GM18907 (cell line): ENCODE data around the gene PYROXD2.

ENCODE experiments used
- ATAC-seq: cut with Tn5 transposase; IDR thresholded peaks from one replicate; pipeline ENCODE4 v1.9.1; 2021; ENCODE audit warnings: mild to moderate bottlenecking, moderate library complexity; ENCODE audit not compliant: unreplicated experiment

Gene PYROXD2

GRCh38 chr10:98414932-98415730 lies at the start of gene PYROXD2:
TSS of gene PYROXD2 (minus strand) at chr10:98415182. CDS start at chr10:98415135, 47 bp downstream.
- peak; percentile 72 for ATAC-seq

DNA sequence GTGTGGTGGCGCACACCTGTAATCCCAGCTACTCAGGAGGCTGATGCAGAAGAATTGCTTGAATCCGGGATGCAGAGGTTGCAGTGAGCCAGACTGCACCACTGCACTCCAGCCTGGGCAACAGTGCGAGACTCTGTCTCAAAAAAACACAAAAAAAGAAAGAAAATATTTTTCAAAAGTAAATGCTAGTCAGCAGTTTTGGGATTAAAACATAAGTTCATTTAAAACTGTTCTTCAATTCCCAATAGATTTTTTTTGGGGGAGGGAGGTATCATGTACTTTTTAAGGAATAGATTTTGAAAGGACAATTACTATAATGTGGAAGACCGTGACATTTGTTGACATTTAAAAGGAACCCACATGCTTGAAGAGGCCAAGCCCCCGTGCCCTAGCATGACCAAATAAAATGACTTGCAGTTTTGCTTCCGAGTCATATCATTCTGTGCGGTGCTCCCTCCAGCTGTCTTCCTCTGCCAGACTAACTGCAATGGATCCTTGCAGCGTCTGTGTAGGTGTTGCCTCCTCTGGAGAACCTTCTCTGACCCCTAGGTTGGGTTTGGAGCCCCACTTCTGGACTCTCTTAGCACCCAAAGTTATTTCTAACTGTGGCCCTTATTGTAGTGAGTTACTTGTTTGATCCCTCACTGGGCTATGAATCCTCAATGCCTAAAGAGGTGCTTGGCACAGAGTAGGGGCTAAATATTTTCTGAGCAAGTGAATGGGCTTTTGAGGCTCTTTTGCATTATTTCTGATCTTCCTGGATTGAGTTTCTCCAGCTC lies 49.2 kb upstream of the PYROXD2 start:
- no peak for ATAC-seq

DNA sequence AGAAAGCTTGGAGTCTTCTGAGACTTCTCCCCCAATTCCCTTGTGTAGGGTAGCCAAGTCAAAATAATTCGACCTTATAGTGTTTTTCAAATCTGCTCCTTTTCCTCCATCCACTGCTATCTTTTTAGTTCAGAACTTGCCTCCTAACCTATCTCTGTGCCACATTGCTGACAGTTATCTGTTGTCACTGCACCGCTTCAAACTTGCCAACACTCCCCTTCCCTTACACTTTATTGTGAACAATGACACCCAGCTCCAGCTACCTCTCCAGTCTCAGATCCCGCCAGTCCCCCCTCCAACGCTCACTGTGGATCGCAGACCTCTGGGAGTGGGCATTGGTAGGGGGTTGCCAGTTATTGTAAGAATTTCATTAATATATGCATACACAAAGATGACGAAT lies 48.0 kb upstream of the PYROXD2 start:
- ATAC-seq: no peak

DNA sequence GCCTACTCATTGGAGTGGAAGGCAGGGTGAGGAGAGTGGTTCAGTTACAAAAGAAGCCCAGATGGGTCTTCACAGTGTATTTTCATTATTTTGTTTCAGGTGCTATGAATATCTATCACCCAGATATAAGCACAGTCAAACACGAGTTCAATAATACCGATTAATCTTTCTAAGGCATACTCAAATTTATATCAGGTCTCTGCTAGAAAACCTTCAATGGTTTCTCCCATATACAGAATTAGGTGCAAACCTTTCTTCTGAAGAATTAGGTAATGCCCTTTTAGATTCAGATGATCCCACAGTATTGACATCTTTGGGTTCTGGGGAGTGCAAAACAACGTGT lies 46.5 kb upstream of the PYROXD2 start:
- no peak for ATAC-seq

DNA sequence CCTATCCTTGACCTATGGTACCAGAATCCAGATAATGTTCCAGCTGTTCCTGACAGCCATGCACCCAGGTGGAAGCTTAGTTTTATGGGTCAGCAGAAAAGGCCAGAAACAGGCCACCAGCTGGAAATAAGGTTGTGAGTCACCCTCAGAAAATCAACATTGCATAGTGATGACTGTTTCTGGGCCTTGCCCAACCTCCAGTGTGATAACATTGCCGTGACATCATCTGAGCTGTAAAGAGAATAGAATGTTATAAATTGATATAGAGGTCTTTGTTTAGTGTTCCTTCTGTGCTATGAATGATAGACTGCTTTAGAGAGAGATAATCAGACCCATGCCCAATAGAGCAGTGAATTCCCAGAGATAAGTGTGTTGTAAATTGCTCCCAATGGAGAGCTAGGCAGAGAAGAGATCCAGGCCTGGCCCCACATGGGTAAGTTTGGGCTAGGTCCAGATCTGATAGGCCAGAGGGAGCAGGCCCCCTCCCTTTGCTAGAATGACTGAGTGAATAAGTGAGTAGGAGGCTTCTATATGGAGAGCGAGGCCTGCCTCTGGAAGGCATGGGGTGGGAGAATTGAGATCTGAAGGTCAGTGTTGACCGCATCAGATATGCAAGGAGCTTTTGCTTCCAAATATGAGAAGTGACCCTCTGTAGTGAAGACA lies 46.0 kb upstream of the PYROXD2 start:
- ATAC-seq: no peak

- no peak for ATAC-seq
Observed at GRCh38 chr10:98458809-98459784, 44.1 kb upstream of the PYROXD2 start.

GRCh38 chr10:98457721-98458120 lies 42.7 kb upstream of the PYROXD2 start:
- no peak for ATAC-seq

GRCh38 chr10:98456686-98457482 lies 41.9 kb upstream of the PYROXD2 start:
- no peak for ATAC-seq

GRCh38 chr10:98456043-98456570 lies 41.1 kb upstream of the PYROXD2 start:
- no peak for ATAC-seq

DNA sequence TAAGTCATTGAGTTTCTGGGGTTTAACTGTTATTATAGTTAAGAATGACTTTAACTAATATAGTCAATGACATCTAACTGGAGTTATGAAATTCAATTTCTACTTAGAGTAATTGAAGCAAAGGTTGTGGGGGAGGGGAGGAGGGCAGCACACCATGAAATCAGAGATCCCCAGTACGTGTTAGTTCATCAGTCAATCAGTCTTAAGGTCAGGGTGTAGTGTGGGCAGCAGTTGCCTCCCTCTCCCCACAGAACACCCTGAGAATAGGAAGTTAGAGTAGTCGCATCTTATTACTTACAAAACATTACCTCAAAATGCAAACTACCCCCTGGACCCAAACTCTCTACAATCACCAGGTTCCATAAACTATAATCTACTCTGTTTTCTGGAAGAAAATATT lies 38.7 kb upstream of the PYROXD2 start:
- no peak for ATAC-seq

DNA sequence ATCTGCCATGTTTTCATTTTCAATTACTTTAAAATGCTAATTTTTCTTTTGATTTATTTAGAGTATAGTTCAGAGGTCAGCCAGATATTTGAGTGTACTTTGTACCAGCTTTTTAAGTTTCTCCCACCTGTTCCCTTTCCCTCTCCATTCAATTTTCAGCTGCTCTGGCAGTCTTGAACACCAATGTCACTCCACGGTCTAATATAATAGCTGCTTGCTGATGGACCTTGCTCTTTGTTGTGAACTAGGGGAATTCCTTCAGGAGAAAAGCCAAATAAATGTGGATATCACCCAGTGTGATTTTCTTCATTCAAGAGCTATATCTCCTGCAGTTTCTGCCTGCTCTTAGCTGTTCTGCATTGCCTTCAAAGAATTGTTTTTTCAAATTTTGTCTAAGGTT lies 35.6 kb upstream of the PYROXD2 start:
- ATAC-seq: no peak

DNA sequence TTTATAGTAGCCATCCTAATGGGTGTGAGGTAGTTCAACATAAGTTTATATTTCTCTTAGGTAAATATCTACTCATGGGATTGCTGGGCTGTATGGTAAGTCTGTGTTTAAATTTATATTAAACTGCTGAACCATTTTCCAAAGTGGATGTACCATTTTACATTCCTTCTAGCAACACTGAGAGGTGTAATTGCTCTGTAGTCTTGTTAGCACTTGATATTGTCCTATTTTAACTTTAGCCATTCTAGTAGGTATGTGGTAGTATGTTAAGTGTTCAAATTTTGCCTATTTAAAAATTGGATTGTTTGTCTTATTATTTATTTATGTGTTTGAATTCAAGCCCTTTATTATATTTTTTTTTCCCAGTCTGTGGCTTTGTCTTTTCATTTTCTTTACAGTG lies 34.3 kb upstream of the PYROXD2 start:
- ATAC-seq: no peak

GRCh38 chr10:98446661-98447221 lies 31.8 kb upstream of the PYROXD2 start, which contains the start of gene HPS1:
TSS of gene HPS1 (minus strand) at chr10:98446935. CDS start at chr10:98443240, 3,695 bp downstream.
- ATAC-seq: peak; percentile 85

DNA sequence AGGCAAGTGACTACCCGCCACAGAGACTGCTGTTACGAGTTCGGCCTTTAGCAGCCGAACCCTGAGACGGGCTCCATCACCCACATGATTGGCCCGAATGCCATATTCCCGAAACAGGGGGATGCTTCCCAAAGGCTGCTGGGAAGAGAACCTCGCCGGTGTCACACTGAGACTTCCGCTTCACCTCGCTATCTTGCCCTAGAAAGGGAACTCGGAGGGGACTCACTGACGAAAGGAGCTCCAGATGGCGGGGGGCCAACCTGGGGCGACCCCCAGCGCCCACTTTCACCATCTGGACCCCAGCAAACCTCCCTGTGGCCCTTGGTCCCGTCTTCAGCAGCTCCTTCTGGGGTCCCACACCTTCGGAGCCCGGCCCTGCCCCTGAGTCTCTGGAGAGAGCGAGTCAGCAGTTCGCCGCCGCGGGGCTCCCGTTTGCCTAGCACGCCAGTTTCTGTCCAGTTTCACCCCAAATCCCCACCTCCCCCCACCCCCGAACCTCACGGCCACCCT lies 31.2 kb upstream of the PYROXD2 start:
- ATAC-seq: peak; percentile 47

GRCh38 chr10:98445200-98445812 lies 30.3 kb upstream of the PYROXD2 start:
- ATAC-seq: no peak

DNA sequence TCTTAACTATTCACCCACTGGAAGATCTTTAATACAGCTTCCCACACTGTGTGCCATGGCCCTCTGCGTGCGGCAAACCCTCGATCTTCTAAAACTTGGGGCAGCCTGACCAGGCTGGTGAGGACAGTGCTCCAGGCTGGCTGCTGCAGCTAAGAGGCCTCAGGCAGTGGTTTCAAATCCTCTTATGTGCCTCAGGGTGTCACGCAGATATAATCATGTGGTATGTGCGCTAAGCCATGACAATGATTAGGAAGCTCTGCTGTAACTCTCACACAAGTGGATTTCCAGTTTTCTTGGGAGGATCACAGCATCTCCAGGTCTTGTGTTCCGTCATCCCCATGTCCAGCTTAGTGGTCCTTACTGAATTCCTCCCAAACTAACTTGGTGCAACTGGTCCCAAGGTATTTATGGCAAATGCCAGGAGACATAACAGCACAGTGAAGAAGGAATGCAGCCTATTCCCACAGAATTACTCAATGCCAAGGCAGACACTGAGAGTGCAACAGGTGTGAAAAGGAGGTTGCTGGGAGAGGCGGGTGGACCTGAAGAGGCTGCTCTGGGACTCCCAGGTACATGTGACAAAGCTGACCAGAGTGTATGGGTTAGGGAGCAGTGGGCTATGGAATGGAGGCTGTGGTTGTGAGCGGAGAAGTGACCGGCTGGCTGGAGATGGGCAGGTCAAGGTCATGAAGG lies 29.5 kb upstream of the PYROXD2 start:
- no peak for ATAC-seq

- ATAC-seq: no peak
Observed at GRCh38 chr10:98438715-98439114, 23.7 kb upstream of the PYROXD2 start.

DNA sequence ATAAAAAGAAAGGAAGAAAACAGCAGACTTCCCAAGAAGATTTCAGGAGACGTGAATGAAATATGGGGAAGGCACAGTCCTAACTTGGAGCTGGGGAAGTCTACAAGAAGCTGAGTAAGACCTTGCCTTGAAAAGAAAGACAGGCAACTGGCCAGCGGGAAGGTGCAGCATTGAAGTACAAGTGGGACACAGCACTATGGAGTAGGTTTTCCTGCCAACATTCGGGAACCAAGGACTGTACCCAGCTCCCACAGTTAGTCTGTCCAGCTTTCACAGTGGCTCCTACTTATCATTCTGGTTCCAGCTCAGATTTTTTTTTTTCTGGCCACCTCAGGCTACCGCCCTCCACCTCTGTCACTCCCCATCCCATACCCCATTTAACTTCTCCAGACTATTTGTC lies 21.7 kb upstream of the PYROXD2 start:
- no peak for ATAC-seq
